DMS 273 treated with DMSO at 0.1 percent for 48 hours (cell line): ENCODE measurements around the gene ZBTB20.

ENCODE experiments used
- DNase-seq: peaks from one replicate; lab custom pipeline; 2025; lab: John Stamatoyannopoulos, UW

Gene ZBTB20

DNA sequence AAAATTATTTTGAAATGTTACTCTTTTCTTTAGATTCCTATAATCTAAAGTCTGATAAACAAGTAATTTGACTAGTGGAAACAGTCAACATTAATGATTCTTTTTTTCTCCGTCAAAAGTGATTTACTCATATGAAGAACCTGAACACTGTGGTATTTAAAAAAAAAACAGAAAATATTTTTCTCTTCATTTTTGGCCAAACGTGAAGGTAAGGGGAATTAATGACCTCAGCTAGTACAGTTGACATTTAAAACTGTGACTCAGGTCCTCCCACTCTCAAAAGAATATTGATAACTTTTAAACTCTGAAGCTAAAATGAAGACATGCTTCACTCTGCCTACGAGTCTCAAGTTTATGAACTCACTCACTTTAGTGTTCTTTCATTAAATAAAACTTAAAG lies 818.7 kb downstream of the ZBTB20 start:
- no peak for DNase-seq

DNA sequence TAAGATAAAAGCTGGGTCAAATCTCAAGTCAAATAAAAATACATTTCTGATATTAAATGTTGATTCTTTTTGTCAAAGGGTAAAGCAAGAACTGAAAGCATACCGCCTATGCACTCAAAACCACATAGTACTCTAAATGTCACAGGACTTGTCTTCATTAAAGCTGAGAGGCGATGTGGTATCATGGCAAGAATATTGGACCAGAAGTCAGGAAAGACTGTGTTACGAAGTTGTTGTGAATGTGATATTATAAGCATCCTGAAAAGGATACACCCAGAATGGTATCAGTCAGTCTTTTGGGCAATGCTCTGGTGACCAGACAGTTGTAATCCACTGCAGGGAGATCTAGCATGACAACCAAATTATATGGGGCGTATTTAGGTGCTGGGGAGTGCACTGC lies 819.4 kb downstream of the ZBTB20 start:
- no peak for DNase-seq

- no peak for DNase-seq
These were observed 823.4 kb downstream of the ZBTB20 start for GRCh38 chr3:114323546-114324254.

- DNase-seq = no peak
These were observed 826.8 kb downstream of the ZBTB20 start for GRCh38 chr3:114320246-114320645.

DNA sequence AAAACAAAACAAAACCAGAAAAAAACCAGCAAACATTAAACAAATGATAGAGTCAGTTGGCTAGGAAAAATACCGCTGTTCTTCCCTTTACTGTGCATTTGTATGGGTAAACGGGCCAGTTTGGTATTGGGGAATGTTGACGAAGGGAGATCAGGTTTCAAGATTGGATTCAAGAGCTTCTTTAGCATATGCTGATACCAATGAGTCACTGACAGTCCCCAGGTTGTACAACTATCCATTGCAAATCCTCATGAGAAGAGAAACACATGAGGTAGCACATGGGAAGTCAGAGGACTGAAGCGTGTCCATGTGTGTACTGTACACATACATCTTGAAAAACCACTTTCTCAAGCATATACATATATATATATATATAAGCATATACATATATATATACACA lies 827.6 kb downstream of the ZBTB20 start:
- peak; percentile 92 for DNase-seq

DNA sequence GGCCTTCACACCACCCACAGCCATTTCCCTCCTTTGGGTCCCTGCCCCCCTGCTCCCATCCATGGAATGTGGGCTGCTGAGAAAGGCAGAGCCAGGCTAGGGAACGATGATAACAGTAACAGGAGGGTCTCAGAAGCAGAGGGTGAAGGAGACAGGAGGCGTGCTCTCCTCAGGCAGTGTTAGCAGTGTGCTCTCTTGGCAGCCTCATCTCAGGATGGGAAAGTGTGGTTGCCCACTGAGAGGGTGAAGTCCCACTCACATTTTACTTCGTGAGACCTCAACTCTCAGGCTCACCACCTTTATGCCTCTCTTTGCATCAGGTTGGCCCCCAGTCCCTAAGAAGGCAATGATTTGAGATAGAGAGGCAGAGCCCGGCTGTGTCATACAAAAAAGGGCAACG lies 828.8 kb downstream of the ZBTB20 start:
- DNase-seq = no peak

- DNase-seq = no peak
These were observed 832.8 kb downstream of the ZBTB20 start for GRCh38 chr3:114314282-114314681.

DNA sequence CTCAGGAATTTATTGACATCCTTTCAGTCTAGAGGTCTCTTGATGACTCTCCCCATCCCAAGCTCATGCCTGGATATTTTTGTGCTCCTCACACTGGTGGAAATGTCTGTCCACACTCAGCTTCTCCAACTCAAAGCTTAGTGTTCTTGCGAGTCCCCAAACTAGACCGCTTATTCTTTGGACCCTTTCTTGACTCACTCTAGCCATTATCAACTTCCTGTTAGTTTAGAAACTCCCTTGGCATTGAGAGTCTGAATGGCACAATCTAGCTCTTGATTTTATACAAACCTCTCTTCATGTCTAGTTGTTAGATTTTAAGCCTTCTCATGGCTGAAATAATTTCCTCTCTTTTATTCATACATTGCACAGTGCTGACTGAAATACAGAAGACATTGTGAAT lies 833.7 kb downstream of the ZBTB20 start:
- no peak for DNase-seq

- DNase-seq = no peak
These were observed 836.4 kb downstream of the ZBTB20 start for GRCh38 chr3:114310695-114311094.

GRCh38 chr3:114308830-114309229 lies 838.3 kb downstream of the ZBTB20 start:
- DNase-seq = no peak

DNA sequence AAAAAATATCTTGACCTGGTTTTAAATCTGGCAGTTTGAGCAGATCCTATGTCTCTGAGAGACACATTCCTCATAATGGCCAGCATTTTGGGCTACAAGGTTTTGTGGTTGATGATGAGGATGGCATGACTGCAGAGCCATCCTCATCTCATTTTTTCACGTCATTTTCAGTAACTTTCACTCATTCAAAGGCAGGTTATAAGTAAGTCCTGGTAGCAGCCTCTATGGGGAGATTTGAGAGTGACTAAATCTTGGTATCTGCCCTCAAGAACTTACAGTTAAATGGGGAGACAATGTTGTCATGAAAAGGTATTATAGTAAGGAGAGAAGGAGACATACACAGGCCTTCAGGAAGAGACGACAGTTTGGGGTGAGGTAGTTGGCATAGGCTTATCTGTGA lies 838.7 kb downstream of the ZBTB20 start:
- no peak for DNase-seq

DNA sequence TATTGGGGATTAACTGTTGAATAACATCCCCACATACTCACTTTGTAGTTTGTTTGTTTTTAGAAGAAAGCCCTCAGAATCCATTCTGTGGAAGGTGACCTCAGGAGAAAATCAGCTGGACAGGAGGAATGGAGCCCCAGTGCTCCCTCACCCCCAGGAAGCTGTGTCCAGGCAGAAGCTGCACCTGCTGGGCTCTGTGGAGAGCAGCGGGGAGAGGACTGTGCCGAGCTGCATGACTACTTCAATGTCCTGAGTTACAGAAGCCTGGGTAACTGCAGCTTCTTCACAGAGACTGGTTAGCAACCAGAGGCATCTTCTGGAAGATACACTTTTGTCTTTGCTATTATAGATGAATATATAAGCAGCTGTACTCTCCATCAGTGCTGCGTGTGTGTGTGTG lies 839.3 kb downstream of the ZBTB20 start:
- no peak for DNase-seq

- no peak for DNase-seq
These were observed 839.8 kb downstream of the ZBTB20 start for GRCh38 chr3:114307222-114307830.

DNA sequence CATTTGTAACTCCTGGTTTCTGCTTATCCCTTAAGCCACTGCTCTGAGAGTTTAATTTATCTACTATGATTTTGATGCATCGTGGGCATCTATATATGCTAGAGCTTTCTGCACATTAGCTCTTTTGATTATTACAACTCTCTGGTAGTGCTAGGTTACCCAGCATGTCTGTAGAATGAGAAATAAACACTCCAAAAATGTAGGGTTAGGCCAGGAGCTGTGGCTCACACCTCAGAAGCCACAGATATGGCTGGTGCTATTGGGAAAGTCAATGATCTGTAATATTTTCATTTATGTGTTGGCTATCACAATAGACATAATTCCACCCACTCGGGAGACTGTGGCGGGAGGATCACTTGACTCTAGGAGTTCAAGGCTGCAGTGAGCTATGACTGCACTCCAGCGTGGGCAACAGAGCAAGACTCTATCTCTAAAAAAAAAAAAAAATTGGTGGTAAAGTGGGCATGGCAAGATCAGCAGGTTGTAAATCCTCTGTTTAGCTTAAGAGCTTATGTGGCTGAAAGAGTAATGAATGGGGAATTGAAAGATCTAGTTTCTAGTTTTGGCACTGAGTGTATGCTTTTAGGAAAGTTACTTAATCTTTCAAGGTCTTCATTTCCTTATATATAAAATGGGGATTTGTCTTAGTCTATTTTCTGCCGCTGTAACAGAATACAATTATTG lies 847.0 kb downstream of the ZBTB20 start:
- no peak for DNase-seq

DNA sequence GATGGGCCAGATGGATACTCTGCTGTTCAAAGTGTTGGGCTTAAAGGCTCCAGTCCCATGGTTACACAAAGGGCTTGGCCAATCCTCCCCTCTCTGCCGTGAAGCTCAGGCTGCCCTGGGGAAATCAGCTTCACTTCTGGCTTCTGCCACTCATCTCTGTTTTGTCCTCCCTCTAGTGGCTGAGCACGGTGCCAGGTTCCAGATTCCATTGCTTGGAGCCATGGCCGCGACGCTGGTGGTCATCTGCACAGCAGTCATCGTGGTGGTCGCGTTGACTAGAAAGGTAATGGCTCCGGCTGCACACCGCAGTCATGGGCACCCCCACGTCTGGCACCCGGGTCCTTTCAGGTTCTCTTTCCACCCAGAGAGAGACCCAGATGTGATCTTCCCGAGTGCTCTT lies 847.7 kb downstream of the ZBTB20 start:
- DNase-seq = peak; percentile 47

DNA sequence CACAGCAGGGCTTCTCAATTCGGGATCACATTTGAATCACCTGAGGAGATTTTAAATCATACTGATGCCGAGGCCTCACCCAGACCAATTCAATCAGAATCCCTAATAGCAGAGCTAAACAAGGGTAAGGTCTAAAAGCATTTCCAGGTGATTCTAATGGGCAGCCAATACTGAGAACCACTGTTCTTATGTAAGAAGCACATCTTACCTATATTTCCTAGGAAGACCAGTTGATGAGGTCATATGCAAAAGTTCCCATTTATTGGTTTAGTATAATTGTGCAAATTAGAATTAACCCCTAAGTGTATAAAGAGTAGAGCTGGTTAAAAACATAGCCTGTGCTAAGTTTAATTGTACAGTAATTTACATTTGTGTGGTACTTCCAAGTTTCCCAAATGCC lies 851.1 kb downstream of the ZBTB20 start:
- no peak for DNase-seq

DNA sequence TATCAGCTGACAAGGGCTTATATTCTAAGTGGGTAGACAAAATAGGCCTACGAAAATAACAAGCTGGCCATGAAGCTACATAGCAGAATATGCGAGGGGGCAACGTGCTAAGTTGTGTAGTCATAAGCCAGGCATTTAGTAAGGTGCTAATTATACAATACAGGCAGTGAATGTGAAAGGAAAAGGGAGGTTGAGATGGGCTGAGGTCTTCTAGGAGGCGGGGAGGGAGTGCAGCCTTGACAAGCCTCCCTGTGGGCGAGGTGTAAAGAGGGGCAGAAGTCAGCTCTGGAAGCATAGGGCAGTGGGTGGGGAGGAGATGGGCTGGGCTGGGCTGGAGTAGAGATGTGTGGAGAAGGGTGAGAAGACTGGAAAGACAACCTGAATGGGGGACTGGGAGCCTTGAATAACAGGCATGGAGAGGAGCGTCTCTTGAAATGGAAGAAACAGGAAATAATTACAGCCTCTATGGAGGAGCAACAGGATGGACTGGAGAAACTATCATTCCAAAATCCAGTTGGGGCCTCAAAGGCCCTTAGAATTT lies 852.1 kb downstream of the ZBTB20 start:
- no peak for DNase-seq

- no peak for DNase-seq
These were observed 853.1 kb downstream of the ZBTB20 start, which contains the start of gene TIGIT for GRCh38 chr3:114293838-114294535. TSS of gene TIGIT (plus strand) at chr3:114294028. CDS start at chr3:114294062, 34 bp downstream.

- DNase-seq = peak; percentile 63
These were observed 855.9 kb downstream of the ZBTB20 start for GRCh38 chr3:114290911-114291901.

GRCh38 chr3:114286266-114286665 lies 860.8 kb downstream of the ZBTB20 start:
- DNase-seq = no peak

DNA sequence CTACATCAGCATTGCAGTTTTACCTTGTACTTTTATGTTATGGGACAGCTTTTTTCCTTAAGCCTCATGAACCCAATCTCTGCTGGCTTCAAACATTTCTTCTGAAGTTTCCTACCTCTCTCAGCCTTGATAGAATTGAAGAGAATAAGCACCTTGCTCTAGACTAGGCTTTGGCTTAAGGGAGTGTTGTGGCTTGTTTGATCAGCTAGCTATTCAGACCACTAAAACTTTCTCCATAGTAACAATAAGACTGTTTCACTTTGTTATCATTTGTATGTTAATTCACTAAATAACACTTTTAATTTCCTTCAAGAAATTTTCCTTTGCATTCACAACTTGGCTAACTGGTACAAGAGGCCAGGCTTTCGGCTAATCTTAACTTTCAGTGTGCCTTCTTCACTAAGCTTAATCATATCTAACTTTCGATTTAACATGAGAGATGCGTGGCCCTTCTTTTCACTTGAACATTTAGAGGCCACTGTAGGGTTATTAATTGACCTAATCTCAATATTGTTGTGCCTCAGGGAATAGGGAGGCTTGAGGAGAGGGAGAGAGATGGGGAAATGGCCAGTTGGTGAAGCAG lies 861.3 kb downstream of the ZBTB20 start:
- no peak for DNase-seq
